ENCODE results near the gene SATB2.

Gene SATB2

GRCh38 chr2:199317646-199318045 is 140.1 kb downstream of the SATB2 start:
- Histone ChIP-seq H3K27ac (ENCODE audit: low read depth, low read length) (no peak overlapping the region), H3K4me3 (ENCODE audit: low read length) (no peak overlapping the region), H3K4me1 (ENCODE audit: control insufficient read depth, insufficient read depth, low read length) (no peaks in the 10 kb centered on the region), H3K9ac (ENCODE audit: low read length) (no peak overlapping the region), H3K27me3 (ENCODE audit: control insufficient read depth, insufficient read depth, low read length) (no peaks in the 10 kb centered on the region), H3K36me3 (ENCODE audit: control insufficient read depth, insufficient read depth, low read length) (no peaks in the 10 kb centered on the region)

- Histone ChIP-seq H3K27ac (ENCODE audit: low read depth, low read length) (no peak overlapping the region), H3K9ac (ENCODE audit: low read length) (no peak overlapping the region), H3K4me1 (ENCODE audit: control insufficient read depth, insufficient read depth, low read length) (no peaks in the 10 kb centered on the region), H3K27me3 (ENCODE audit: control insufficient read depth, insufficient read depth, low read length) (no peaks in the 10 kb centered on the region), H3K4me3 (ENCODE audit: low read length) (no peak overlapping the region), H3K36me3 (ENCODE audit: control insufficient read depth, insufficient read depth, low read length) (no peaks in the 10 kb centered on the region)
Observed at GRCh38 chr2:199316851-199317250, 140.9 kb downstream of the SATB2 start.

- H3K27me3 ChIP-seq (ENCODE audit: control insufficient read depth, insufficient read depth, low read length): no peaks in the 10 kb centered on the region
- H3K4me1 ChIP-seq (ENCODE audit: control insufficient read depth, insufficient read depth, low read length): no peaks in the 10 kb centered on the region
- H3K4me3 ChIP-seq (ENCODE audit: low read length): no peak overlapping the region
- H3K9ac ChIP-seq (ENCODE audit: low read length): no peak overlapping the region
- no peak overlapping the region for H3K27ac ChIP-seq (ENCODE audit: low read depth, low read length)
- no peaks in the 10 kb centered on the region for H3K36me3 ChIP-seq (ENCODE audit: control insufficient read depth, insufficient read depth, low read length)
Observed at GRCh38 chr2:199315299-199316179, 142.2 kb downstream of the SATB2 start.

- Histone ChIP-seq H3K27ac (ENCODE audit: low read depth, low read length) (no peak overlapping the region), H3K4me1 (ENCODE audit: control insufficient read depth, insufficient read depth, low read length) (no peaks in the 10 kb centered on the region), H3K27me3 (ENCODE audit: control insufficient read depth, insufficient read depth, low read length) (no peaks in the 10 kb centered on the region), H3K9ac (ENCODE audit: low read length) (no peak overlapping the region), H3K4me3 (ENCODE audit: low read length) (no peak overlapping the region), H3K36me3 (ENCODE audit: control insufficient read depth, insufficient read depth, low read length) (peaks cover 4% of the 10 kb centered on the region)
Observed at GRCh38 chr2:199312931-199313330, 144.8 kb downstream of the SATB2 start.

GRCh38 chr2:199310771-199311585 is 146.8 kb downstream of the SATB2 start:
- Histone ChIP-seq H3K4me3 (ENCODE audit: low read length) (no peak overlapping the region), H3K27ac (ENCODE audit: low read depth, low read length) (no peak overlapping the region), H3K27me3 (ENCODE audit: control insufficient read depth, insufficient read depth, low read length) (no peaks in the 10 kb centered on the region), H3K4me1 (ENCODE audit: control insufficient read depth, insufficient read depth, low read length) (no peaks in the 10 kb centered on the region), H3K36me3 (ENCODE audit: control insufficient read depth, insufficient read depth, low read length) (peaks cover 6% of the 10 kb centered on the region), H3K9ac (ENCODE audit: low read length) (no peak overlapping the region)

- no peak overlapping the region for H3K4me3 ChIP-seq (ENCODE audit: low read length)
- H3K4me1 ChIP-seq (ENCODE audit: control insufficient read depth, insufficient read depth, low read length): no peaks in the 10 kb centered on the region
- no peak overlapping the region for H3K27ac ChIP-seq (ENCODE audit: low read depth, low read length)
- no peaks in the 10 kb centered on the region for H3K27me3 ChIP-seq (ENCODE audit: control insufficient read depth, insufficient read depth, low read length)
- H3K9ac ChIP-seq (ENCODE audit: low read length): no peak overlapping the region
- peaks cover 6% of the 10 kb centered on the region for H3K36me3 ChIP-seq (ENCODE audit: control insufficient read depth, insufficient read depth, low read length)
Observed at GRCh38 chr2:199309973-199310372, 147.8 kb downstream of the SATB2 start.

GRCh38 chr2:199309411-199309810 is 148.3 kb downstream of the SATB2 start:
- Histone ChIP-seq H3K4me3 (ENCODE audit: low read length) (no peak overlapping the region), H3K4me1 (ENCODE audit: control insufficient read depth, insufficient read depth, low read length) (no peaks in the 10 kb centered on the region), H3K27ac (ENCODE audit: low read depth, low read length) (no peak overlapping the region), H3K36me3 (ENCODE audit: control insufficient read depth, insufficient read depth, low read length) (peaks cover 6% of the 10 kb centered on the region), H3K27me3 (ENCODE audit: control insufficient read depth, insufficient read depth, low read length) (no peaks in the 10 kb centered on the region), H3K9ac (ENCODE audit: low read length) (no peak overlapping the region)

GRCh38 chr2:199308567-199308966 is 149.2 kb downstream of the SATB2 start:
- Histone ChIP-seq H3K27ac (ENCODE audit: low read depth, low read length) (no peak overlapping the region), H3K4me3 (ENCODE audit: low read length) (no peak overlapping the region), H3K27me3 (ENCODE audit: control insufficient read depth, insufficient read depth, low read length) (no peaks in the 10 kb centered on the region), H3K36me3 (ENCODE audit: control insufficient read depth, insufficient read depth, low read length) (peaks cover 6% of the 10 kb centered on the region), H3K9ac (ENCODE audit: low read length) (no peak overlapping the region), H3K4me1 (ENCODE audit: control insufficient read depth, insufficient read depth, low read length) (no peaks in the 10 kb centered on the region)

- Histone ChIP-seq H3K27ac (ENCODE audit: low read depth, low read length) (no peak overlapping the region), H3K4me1 (ENCODE audit: control insufficient read depth, insufficient read depth, low read length) (peaks cover 6% of the 10 kb centered on the region), H3K4me3 (ENCODE audit: low read length) (no peak overlapping the region), H3K9ac (ENCODE audit: low read length) (no peak overlapping the region), H3K27me3 (ENCODE audit: control insufficient read depth, insufficient read depth, low read length) (no peaks in the 10 kb centered on the region), H3K36me3 (ENCODE audit: control insufficient read depth, insufficient read depth, low read length) (peaks cover 6% of the 10 kb centered on the region)
Observed at GRCh38 chr2:199307461-199307860, 150.3 kb downstream of the SATB2 start.

- no peak overlapping the region for H3K4me3 ChIP-seq (ENCODE audit: low read length)
- peaks cover 6% of the 10 kb centered on the region for H3K4me1 ChIP-seq (ENCODE audit: control insufficient read depth, insufficient read depth, low read length)
- no peaks in the 10 kb centered on the region for H3K27me3 ChIP-seq (ENCODE audit: control insufficient read depth, insufficient read depth, low read length)
- H3K9ac ChIP-seq (ENCODE audit: low read length): no peak overlapping the region
- peaks cover 6% of the 10 kb centered on the region for H3K36me3 ChIP-seq (ENCODE audit: control insufficient read depth, insufficient read depth, low read length)
- H3K27ac ChIP-seq (ENCODE audit: low read depth, low read length): no peak overlapping the region
Observed at GRCh38 chr2:199306116-199306515, 151.6 kb downstream of the SATB2 start.

- Histone ChIP-seq H3K27ac (ENCODE audit: low read depth, low read length) (no peak overlapping the region), H3K4me1 (ENCODE audit: control insufficient read depth, insufficient read depth, low read length) (peaks cover 6% of the 10 kb centered on the region), H3K4me3 (ENCODE audit: low read length) (no peak overlapping the region), H3K36me3 (ENCODE audit: control insufficient read depth, insufficient read depth, low read length) (peaks cover 5% of the 10 kb centered on the region), H3K9ac (ENCODE audit: low read length) (no peak overlapping the region), H3K27me3 (ENCODE audit: control insufficient read depth, insufficient read depth, low read length) (no peaks in the 10 kb centered on the region)
Observed at GRCh38 chr2:199303728-199304177, 154.0 kb downstream of the SATB2 start.

GRCh38 chr2:199302851-199303250 is 154.9 kb downstream of the SATB2 start:
- H3K4me3 ChIP-seq (ENCODE audit: low read length): no peak overlapping the region
- no peaks in the 10 kb centered on the region for H3K27me3 ChIP-seq (ENCODE audit: control insufficient read depth, insufficient read depth, low read length)
- peaks cover 6% of the 10 kb centered on the region for H3K4me1 ChIP-seq (ENCODE audit: control insufficient read depth, insufficient read depth, low read length)
- H3K36me3 ChIP-seq (ENCODE audit: control insufficient read depth, insufficient read depth, low read length): peaks cover 5% of the 10 kb centered on the region
- no peak overlapping the region for H3K9ac ChIP-seq (ENCODE audit: low read length)
- no peak overlapping the region for H3K27ac ChIP-seq (ENCODE audit: low read depth, low read length)
